ENCODE results near the gene HLCS.
"Not testable (repeated sequence)": the region's sequence is repeated elsewhere in the genome, so short reads cannot be mapped to it uniquely, and the experiment has no call there.

The HLCS gene

DNA sequence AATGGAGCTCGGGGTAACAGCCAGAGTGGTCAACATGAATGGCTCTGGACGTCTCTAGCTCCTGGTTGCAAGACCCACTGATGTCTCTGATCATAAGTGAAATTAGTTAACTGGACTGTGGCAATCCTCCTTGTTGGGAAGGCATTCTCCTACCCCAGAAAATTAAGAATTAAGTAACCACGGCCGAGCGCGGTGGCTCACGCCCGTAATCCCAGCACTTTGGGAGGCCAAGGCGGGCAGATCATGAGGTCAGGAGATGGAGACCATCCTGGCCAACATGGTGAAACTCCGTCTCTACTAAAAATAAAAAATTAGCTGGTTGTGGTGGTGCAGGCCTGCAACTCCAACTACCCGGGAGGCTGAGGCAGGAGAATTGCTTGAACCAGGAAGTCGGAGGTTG, 14.1 kb downstream of the HLCS start:
- not testable (repeated sequence) for H3K27me3 ChIP-seq (ENCODE audit: control insufficient read depth in 1 of 2, insufficient read depth in 2 of 2, low read length in 2 of 2)

DNA sequence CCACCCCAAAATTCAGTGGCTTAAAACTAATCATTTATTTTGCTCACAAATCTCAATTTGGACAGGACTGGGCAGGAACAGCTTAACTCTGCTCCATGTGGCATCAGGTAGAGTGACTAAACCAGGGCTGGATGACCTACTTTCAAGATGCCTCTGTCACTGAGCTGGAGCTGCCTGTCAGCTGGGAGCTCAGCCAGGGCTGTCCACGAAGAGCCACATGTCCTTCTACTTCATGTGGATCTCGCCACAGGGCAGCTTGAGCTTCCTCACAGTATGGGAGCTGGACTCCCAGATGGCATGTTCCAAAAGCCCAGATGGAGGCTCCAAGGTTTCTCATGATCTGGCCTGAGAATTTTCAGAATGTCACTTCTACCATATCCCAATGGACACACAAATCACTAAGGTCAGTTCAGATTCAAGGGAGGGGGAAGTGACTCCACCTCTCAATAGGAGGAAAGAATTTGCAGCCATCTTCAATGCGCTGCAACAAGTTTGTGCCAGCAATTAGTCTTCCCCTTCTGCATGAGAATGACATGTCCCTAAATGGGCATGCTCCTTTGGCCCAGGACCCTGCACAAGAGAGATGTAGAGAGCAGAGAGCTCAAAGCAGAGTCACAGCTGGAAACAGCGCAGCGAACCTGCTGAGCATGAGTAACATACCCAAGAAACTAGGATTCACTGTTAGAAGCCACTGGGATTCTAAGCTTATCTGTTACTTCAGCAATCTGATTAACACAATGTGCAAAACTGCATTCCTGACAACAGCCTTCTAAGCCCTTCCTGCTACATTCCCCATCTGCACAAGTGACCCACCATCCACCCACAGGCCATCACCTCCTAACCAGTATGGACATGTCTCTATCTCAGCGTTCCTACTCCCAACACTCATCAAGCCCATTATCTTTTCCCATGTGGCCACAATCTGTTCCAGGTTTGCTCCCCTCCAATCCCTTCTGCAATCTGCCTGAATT, 17.0 kb downstream of the HLCS start:
- H3K4me3 ChIP-seq (ENCODE audit: low read length in 2 of 2), result no peak overlapping the region
- no peaks in the 10 kb centered on the region for H3K4me1 ChIP-seq (ENCODE audit: control insufficient read depth, insufficient read depth, low read length)
- peaks cover 0 to 6% of the 10 kb centered on the region in 2 donors for H3K9me3 ChIP-seq (ENCODE audit: control insufficient read depth in 2 of 2, low read length in 2 of 2)
- no peaks in the 10 kb centered on the region for H3K27me3 ChIP-seq (ENCODE audit: control insufficient read depth in 1 of 2, insufficient read depth in 2 of 2, low read length in 2 of 2)
- H3K27ac ChIP-seq (ENCODE audit: low read length), result no peak overlapping the region
- H3K36me3 ChIP-seq (ENCODE audit: control insufficient read depth in 2 of 2, insufficient read depth in 2 of 2, low read length in 2 of 2), result peaks cover 9 to 18% of the 10 kb centered on the region in 2 donors
- H3K9ac ChIP-seq (ENCODE audit: low read length in 2 of 2), result no peak overlapping the region

More for the DNA sequence above, 14.1 kb downstream of the HLCS start:
- not testable (repeated sequence) for H3K27ac ChIP-seq (ENCODE audit: low read length); H3K4me3 ChIP-seq (ENCODE audit: low read length in 2 of 2); H3K9ac ChIP-seq (ENCODE audit: low read length in 2 of 2); H3K4me1 ChIP-seq (ENCODE audit: control insufficient read depth, insufficient read depth, low read length); H3K9me3 ChIP-seq (ENCODE audit: control insufficient read depth in 2 of 2, low read length in 2 of 2)
- peaks cover 10 to 17% of the 10 kb centered on the region in 2 donors for H3K36me3 ChIP-seq (ENCODE audit: control insufficient read depth in 2 of 2, insufficient read depth in 2 of 2, low read length in 2 of 2)

DNA sequence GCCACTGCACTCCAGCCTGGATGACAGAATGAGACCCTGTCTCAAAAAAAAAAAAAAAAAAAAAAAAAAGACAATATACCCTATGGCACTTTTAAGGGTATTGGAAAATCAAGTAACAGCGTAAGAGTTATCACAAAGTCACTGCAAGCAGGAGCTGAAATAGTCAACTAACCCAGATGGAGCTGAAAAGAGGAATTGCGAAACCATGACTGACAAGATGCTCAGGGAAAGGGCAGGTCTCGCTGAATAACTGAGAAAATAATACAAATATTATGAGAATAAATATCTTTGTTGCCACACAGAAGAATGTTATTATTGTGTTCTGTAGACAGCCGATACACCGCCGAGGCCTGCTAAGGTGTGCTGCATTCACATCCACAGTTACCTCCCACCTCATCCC, 17.8 kb downstream of the HLCS start:
- Histone ChIP-seq H3K4me3 (ENCODE audit: low read length in 2 of 2) (no peak overlapping the region), H3K9ac (ENCODE audit: low read length in 2 of 2) (no peak overlapping the region), H3K27ac (ENCODE audit: low read length) (no peak overlapping the region), H3K9me3 (ENCODE audit: control insufficient read depth in 2 of 2, low read length in 2 of 2) (peaks cover 0 to 6% of the 10 kb centered on the region in 2 donors), H3K36me3 (ENCODE audit: control insufficient read depth in 2 of 2, insufficient read depth in 2 of 2, low read length in 2 of 2) (peaks cover 9 to 18% of the 10 kb centered on the region in 2 donors), H3K4me1 (ENCODE audit: control insufficient read depth, insufficient read depth, low read length) (no peaks in the 10 kb centered on the region), H3K27me3 (ENCODE audit: control insufficient read depth in 1 of 2, insufficient read depth in 2 of 2, low read length in 2 of 2) (no peaks in the 10 kb centered on the region)

DNA sequence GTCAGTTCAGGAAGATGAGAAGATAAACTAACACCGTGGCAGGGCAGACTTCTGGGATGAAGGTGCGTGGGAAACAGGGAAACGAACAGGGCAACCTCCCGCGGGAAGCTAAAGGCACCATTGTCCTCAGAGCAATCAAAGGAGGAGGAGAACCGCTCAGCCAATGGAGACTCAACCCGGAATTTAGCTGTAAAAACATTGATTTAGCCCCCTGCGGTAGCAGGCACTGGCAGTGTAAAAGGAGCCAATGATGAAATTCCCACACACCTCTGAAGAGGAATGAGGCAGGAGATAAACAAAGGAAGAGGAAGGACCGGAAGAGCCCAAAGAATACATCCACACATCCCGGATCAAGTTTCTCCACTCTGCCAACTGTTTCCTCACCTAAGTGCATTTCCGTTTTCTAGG, 19.5 kb downstream of the HLCS start:
- Histone ChIP-seq H3K27me3 (ENCODE audit: control insufficient read depth in 1 of 2, insufficient read depth in 2 of 2, low read length in 2 of 2) (no peaks in the 10 kb centered on the region), H3K4me1 (ENCODE audit: control insufficient read depth, insufficient read depth, low read length) (no peaks in the 10 kb centered on the region), H3K27ac (ENCODE audit: low read length) (no peak overlapping the region), H3K9ac (ENCODE audit: low read length in 2 of 2) (no peak overlapping the region), H3K36me3 (ENCODE audit: control insufficient read depth in 2 of 2, insufficient read depth in 2 of 2, low read length in 2 of 2) (peaks cover 9 to 18% of the 10 kb centered on the region in 2 donors), H3K9me3 (ENCODE audit: control insufficient read depth in 2 of 2, low read length in 2 of 2) (peaks cover 0 to 6% of the 10 kb centered on the region in 2 donors), H3K4me3 (ENCODE audit: low read length in 2 of 2) (no peak overlapping the region)

DNA sequence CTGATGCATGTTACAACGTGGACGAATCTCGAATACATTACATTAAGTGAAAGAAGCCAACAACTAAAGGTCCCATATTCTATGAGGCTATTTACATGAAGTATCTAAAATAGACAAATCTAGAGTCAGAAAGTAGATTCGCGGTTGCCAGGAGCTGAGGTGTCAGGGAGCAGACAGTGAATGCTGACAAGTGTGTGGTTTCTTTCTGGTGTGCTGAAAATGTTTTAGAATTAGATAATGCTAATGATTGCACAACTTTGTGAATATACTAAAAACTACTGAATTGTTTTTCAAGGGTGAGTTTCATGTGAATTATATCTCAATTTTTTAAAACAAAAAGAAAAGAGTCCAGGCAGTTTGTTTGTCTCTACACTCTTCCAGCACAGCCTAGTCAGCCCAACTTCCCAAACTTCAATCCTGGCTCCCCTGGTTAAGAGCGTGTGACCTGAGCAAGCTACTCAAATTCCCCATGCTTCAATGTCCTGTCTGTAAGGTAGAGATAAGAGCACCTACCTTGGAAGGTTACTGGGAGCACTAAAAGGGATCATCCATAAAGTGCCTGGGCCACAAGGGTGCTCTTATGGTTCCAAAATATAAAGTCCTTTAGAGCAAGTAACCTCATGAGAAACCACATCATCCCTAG, 20.9 kb downstream of the HLCS start:
- H3K9ac ChIP-seq (ENCODE audit: low read length in 2 of 2), result no peak overlapping the region
- H3K4me1 ChIP-seq (ENCODE audit: control insufficient read depth, insufficient read depth, low read length), result no peaks in the 10 kb centered on the region
- peaks cover 0 to 6% of the 10 kb centered on the region in 2 donors for H3K9me3 ChIP-seq (ENCODE audit: control insufficient read depth in 2 of 2, low read length in 2 of 2)
- no peak overlapping the region for H3K4me3 ChIP-seq (ENCODE audit: low read length in 2 of 2)
- no peak overlapping the region for H3K27ac ChIP-seq (ENCODE audit: low read length)
- no peaks in the 10 kb centered on the region for H3K27me3 ChIP-seq (ENCODE audit: control insufficient read depth in 1 of 2, insufficient read depth in 2 of 2, low read length in 2 of 2)
- H3K36me3 ChIP-seq (ENCODE audit: control insufficient read depth in 2 of 2, insufficient read depth in 2 of 2, low read length in 2 of 2), result peaks cover 6 to 11% of the 10 kb centered on the region in 2 donors

DNA sequence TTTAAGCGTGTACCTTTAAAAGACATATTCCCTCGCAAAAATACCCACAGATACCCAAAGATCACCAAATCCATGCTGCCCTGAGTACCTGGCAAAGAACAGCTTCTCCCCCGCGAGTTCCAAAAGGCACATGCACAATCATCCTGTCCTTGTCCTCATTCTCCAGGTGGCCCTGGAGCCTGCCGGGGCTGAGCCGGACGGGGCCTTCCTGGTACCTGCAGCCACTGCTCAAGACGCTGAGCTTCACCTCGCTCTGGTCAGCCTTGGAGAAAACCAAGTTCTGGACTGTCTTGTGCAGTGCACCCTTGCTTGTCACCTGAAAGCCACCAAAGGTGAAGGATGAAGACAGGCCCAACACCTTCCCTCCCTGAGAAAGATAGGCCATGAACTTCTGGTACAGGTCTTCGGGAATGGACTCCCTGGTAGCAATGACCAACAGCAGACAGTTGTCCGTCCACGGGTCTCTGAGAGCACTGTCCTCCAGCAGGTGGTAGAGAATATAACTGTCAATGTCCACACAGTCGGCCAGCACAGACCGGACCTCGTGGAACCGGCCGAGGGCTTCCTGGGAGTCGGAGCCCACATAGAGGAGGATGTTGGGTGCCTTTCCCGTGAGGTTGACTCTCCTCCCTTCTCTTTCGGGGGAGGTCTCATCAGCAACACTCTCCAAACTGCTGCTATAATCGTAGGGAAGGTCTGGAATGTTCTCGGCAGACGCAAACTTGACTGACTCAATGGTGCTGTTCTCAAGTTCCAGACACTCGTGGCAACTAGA, 29.9 kb downstream of the HLCS start:
- H3K36me3 ChIP-seq (ENCODE audit: control insufficient read depth in 2 of 2, insufficient read depth in 2 of 2, low read length in 2 of 2), result peaks cover 19 to 20% of the 10 kb centered on the region in 2 donors
- no peak overlapping the region for H3K9ac ChIP-seq (ENCODE audit: low read length in 2 of 2)
- H3K9me3 ChIP-seq (ENCODE audit: control insufficient read depth in 2 of 2, low read length in 2 of 2), result no peaks in the 10 kb centered on the region
- no peak overlapping the region for H3K27ac ChIP-seq (ENCODE audit: low read length)
- H3K27me3 ChIP-seq (ENCODE audit: control insufficient read depth in 1 of 2, insufficient read depth in 2 of 2, low read length in 2 of 2), result no peaks in the 10 kb centered on the region
- no peaks in the 10 kb centered on the region for H3K4me1 ChIP-seq (ENCODE audit: control insufficient read depth, insufficient read depth, low read length)
- H3K4me3 ChIP-seq (ENCODE audit: low read length in 2 of 2), result no peak overlapping the region

DNA sequence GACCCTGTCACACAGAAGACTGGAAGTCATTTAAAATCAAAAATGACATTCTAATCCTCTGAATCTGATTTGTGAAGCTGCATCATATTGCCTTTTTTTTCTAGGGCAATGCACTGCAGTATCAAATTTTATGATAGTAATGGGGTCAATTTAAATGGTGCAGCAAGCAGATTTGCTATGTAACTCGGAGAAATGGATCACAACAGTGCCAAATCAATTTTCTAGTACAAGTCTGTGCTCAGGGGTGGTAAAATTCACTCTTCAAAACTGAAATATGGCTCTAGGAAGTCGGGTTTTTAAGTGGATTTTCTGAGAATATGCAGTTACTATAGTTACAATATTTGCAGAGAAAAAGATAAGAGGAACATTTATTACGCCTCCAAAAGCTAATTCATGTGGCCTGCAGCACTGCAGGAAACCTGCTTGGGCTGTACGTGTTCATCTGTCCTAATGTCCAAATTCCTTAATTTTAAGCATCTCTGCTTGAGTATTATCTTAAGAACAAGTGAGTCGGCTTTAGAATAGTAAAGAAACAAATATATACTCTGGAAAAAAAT, 31.5 kb downstream of the HLCS start:
- H3K9me3 ChIP-seq (ENCODE audit: control insufficient read depth in 2 of 2, low read length in 2 of 2), result no peaks in the 10 kb centered on the region
- H3K4me1 ChIP-seq (ENCODE audit: control insufficient read depth, insufficient read depth, low read length), result no peaks in the 10 kb centered on the region
- no peaks in the 10 kb centered on the region for H3K27me3 ChIP-seq (ENCODE audit: control insufficient read depth in 1 of 2, insufficient read depth in 2 of 2, low read length in 2 of 2)
- no peak overlapping the region for H3K27ac ChIP-seq (ENCODE audit: low read length)
- no peak overlapping the region for H3K4me3 ChIP-seq (ENCODE audit: low read length in 2 of 2)
- peaks cover 19 to 20% of the 10 kb centered on the region in 2 donors for H3K36me3 ChIP-seq (ENCODE audit: control insufficient read depth in 2 of 2, insufficient read depth in 2 of 2, low read length in 2 of 2)
- H3K9ac ChIP-seq (ENCODE audit: low read length in 2 of 2), result no peak overlapping the region

DNA sequence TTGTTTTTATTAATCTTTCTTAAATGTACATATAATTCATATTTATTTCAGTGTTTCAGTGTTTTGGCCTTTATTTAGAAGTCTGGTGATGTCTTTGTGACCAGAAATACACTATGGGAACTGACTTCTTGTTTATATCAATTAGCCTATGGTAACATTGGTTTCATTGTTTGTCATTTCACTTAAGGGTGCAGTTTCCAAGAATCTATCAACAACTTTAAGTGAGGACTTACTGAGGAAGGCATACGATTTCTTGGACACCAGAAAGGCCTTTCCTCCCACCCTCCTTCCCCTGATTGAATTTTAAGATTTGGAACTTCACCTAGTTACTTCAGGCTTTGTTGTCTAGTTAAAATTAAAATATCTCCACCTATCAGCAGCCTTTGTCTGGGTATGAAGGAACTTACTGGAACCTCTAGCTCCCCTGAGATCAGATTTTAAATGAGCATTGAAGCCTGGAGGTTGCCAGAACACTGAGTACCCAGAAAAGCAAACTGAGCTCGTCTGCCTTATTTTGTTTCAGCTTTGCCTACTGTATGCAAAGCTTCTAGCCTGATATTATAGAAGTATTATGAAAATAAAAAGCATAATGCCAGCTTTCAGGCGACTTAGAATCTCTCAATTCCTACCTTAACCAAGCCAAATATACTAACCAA, 34.2 kb downstream of the HLCS start:
- no peaks in the 10 kb centered on the region for H3K9me3 ChIP-seq (ENCODE audit: control insufficient read depth in 2 of 2, low read length in 2 of 2)
- H3K4me1 ChIP-seq (ENCODE audit: control insufficient read depth, insufficient read depth, low read length), result no peaks in the 10 kb centered on the region
- H3K4me3 ChIP-seq (ENCODE audit: low read length in 2 of 2), result no peak overlapping the region
- H3K27ac ChIP-seq (ENCODE audit: low read length), result no peak overlapping the region
- no peak overlapping the region for H3K9ac ChIP-seq (ENCODE audit: low read length in 2 of 2)
- no peaks in the 10 kb centered on the region for H3K27me3 ChIP-seq (ENCODE audit: control insufficient read depth in 1 of 2, insufficient read depth in 2 of 2, low read length in 2 of 2)
- peaks cover 16 to 22% of the 10 kb centered on the region in 2 donors for H3K36me3 ChIP-seq (ENCODE audit: control insufficient read depth in 2 of 2, insufficient read depth in 2 of 2, low read length in 2 of 2)

DNA sequence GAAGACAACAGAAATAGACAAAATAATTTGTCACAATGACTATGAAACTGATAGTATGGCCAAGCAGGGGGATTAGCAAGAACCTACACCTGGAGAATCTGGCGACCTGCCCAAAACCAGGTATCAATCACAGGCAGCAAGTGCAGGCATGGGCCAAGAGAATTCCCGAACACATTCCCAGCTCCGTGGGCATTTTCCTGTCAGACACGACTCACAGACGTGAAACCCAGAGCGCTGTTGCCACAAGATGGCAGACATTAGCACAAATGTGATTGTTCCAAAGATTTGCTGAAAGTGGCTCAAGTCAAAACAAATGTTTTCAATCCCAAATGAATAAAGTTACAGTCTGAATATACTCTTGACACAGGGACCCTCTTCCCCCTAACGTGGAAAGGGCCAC, 36.8 kb downstream of the HLCS start:
- Histone ChIP-seq H3K27me3 (ENCODE audit: control insufficient read depth in 1 of 2, insufficient read depth in 2 of 2, low read length in 2 of 2) (no peaks in the 10 kb centered on the region), H3K4me1 (ENCODE audit: control insufficient read depth, insufficient read depth, low read length) (no peaks in the 10 kb centered on the region), H3K27ac (ENCODE audit: low read length) (no peak overlapping the region), H3K9ac (ENCODE audit: low read length in 2 of 2) (no peak overlapping the region), H3K4me3 (ENCODE audit: low read length in 2 of 2) (no peak overlapping the region), H3K9me3 (ENCODE audit: control insufficient read depth in 2 of 2, low read length in 2 of 2) (no peaks in the 10 kb centered on the region), H3K36me3 (ENCODE audit: control insufficient read depth in 2 of 2, insufficient read depth in 2 of 2, low read length in 2 of 2) (peaks cover 0 to 8% of the 10 kb centered on the region in 2 donors)

DNA sequence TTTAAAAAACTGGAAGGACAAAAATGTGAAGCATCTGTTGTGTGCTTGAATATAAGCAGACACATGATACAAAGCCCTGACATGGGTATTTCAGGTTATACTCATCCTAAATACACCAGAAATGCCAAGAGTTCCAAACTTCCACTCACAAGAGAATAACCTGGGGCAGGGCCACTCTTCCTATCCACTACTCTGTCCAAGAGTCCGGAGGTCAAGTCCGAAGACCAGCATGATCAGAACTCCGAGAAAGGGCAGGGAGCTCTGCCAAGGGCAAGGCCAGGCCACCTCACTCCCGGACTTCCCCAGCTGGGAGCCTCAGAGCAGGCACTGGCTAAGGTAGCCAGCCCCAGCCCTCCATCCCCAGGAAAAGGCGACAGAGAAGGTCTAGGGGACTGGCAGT, 37.5 kb downstream of the HLCS start:
- H3K9me3 ChIP-seq (ENCODE audit: control insufficient read depth in 2 of 2, low read length in 2 of 2), result no peaks in the 10 kb centered on the region
- no peaks in the 10 kb centered on the region for H3K27me3 ChIP-seq (ENCODE audit: control insufficient read depth in 1 of 2, insufficient read depth in 2 of 2, low read length in 2 of 2)
- H3K4me3 ChIP-seq (ENCODE audit: low read length in 2 of 2), result no peak overlapping the region
- no peak overlapping the region for H3K27ac ChIP-seq (ENCODE audit: low read length)
- H3K9ac ChIP-seq (ENCODE audit: low read length in 2 of 2), result no peak overlapping the region
- H3K4me1 ChIP-seq (ENCODE audit: control insufficient read depth, insufficient read depth, low read length), result no peaks in the 10 kb centered on the region
- H3K36me3 ChIP-seq (ENCODE audit: control insufficient read depth in 2 of 2, insufficient read depth in 2 of 2, low read length in 2 of 2), result peaks cover 0 to 7% of the 10 kb centered on the region in 2 donors
